ENCODE measurements around the gene SERPINE1. TPM values are rescaled to one million over a fixed set of nuclear protein-coding genes. Genes with fewer than 3 reads are reported as not detected.
"Not testable (repeated sequence)": the region's sequence is repeated elsewhere in the genome, so short reads cannot be mapped to it uniquely, and the experiment has no call there.

The SERPINE1 gene
- total RNA-seq, 4 donors from 2014 or later = 36.4 to 861 (median 118) TPM

DNA sequence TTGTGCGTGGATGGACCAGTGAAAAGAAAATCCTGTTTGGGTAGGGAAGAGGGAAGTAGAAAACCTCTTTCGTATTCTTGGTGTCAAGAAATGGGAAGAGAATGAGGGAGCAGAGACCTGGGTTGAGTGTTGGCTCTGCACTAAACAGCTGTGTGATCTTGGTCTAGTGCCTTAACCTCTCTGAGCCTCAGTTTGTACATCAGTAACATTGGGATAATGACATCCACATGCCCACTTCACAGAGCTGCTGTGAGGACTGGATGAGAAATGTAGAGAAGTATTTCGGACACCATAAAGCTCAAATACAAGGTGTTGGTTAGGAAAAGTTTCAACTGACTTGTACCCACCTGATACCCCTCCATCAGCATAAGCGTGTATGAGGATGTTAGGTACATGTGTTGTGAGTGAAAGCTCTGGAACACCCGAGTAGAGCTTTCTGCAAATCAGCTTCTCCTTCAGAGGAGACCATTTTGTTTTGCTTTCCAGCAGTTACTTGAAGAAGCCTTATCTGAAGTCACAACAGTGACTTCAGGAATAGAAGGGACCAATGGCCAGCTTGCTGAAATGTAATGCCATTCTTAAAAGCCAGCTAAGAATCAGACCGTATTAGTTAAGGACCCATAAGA is 30.5 kb upstream of the SERPINE1 start:
- DNase-seq (ENCODE audit: low spot score) (no peak), ATAC-seq (ENCODE audit: low FRiP score) (no peak)
- TF ChIP-seq, protein P1, sequence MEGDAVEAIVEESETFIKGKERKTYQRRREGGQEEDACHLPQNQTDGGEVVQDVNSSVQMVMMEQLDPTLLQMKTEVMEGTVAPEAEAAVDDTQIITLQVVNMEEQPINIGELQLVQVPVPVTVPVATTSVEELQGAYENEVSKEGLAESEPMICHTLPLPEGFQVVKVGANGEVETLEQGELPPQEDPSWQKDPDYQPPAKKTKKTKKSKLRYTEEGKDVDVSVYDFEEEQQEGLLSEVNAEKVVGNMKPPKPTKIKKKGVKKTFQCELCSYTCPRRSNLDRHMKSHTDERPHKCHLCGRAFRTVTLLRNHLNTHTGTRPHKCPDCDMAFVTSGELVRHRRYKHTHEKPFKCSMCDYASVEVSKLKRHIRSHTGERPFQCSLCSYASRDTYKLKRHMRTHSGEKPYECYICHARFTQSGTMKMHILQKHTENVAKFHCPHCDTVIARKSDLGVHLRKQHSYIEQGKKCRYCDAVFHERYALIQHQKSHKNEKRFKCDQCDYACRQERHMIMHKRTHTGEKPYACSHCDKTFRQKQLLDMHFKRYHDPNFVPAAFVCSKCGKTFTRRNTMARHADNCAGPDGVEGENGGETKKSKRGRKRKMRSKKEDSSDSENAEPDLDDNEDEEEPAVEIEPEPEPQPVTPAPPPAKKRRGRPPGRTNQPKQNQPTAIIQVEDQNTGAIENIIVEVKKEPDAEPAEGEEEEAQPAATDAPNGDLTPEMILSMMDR (IDR thresholded peaks at IDR 0.05) = no peak

DNA sequence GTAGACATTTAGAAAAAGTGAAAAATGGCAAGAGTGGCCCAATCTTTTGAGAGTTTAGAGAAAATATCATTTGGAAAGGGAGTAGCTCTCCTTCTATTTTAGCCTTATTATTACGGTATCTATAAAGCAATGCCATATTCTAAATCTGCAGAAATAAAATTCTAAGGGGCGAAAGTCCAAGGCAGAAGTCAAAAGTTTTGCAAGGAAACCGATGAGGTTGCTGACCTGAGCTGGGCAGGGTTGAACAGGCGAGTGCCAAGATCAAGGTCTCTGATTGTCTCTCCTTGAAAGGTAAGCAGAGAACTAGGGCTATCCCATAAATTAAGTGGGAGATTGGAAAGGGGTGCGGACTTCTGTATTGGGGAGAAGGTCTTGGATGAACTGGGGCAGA is 30.0 kb upstream of the SERPINE1 start:
- TF ChIP-seq, protein P1 (IDR thresholded peaks at IDR 0.05) = no peak
- no peak for ATAC-seq (ENCODE audit: low FRiP score)
- DNase-seq (ENCODE audit: low spot score) = no peak

DNA sequence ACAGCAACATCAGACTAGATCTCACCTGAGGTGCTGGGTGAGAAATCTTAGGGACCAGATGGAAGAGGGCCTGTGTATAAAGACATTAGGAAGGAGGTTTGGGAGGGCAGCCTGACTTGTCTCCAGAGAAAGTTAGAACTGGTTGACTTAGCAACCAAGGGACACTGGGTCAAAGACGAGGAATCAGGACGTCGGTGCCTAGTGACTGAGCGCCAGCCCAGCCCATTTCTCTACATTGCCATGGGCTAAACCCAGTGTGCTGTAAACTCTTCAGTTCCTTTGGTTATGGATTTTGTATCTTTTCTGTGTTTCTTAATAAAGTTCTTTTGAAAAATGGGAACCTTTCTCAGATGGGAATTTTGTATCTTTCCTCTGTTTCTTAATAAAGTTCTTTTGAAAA is 29.3 kb upstream of the SERPINE1 start:
- ATAC-seq (ENCODE audit: low FRiP score) = no peak
- TF ChIP-seq, protein P1 (IDR thresholded peaks at IDR 0.05) = no peak
- DNase-seq (ENCODE audit: low spot score) = no peak

DNA sequence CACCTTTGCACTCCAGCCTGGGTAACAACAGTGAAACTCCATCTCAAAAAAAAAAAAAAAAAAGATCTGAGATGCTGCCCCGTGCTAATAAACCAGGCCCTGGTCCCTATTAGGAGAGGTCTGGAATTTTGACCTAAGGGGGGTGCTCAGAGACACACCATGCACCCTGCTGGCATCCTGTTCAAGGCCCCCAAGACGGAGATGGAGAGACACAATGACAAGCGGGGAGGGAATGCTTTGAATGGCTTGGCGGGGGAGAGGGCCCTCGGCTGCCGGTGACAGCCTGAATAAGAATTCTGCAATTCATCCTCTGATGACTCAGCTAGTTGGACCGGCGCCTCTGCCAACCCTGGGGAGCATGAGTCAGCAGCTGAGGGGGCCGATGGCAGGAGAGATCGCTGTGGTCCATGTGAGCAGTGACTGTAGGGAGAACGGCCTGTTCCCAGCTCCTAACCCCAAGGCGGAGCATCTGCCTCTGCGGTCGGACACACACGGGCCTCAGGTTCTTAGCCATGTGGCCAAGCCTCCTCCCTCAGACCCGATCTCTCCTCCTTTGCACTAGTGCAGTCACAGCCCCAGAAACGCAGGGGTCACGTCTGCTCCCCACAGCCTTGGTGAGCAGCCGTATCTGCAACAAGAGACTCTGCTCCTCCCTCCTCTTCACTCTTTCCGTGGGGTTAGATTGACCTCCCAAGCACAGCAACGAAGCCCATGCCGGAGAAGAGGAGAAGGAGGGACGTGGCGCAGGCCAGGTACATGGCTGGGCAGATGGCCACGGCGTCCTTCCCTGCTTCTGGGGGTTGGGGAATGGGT is 26.7 kb upstream of the SERPINE1 start:
- ATAC-seq (ENCODE audit: low FRiP score) (peak; percentile 98), DNase-seq (ENCODE audit: low spot score) (peak; percentile 97)
- TF ChIP-seq, protein P1 (IDR thresholded peaks at IDR 0.05) = no peak

DNA sequence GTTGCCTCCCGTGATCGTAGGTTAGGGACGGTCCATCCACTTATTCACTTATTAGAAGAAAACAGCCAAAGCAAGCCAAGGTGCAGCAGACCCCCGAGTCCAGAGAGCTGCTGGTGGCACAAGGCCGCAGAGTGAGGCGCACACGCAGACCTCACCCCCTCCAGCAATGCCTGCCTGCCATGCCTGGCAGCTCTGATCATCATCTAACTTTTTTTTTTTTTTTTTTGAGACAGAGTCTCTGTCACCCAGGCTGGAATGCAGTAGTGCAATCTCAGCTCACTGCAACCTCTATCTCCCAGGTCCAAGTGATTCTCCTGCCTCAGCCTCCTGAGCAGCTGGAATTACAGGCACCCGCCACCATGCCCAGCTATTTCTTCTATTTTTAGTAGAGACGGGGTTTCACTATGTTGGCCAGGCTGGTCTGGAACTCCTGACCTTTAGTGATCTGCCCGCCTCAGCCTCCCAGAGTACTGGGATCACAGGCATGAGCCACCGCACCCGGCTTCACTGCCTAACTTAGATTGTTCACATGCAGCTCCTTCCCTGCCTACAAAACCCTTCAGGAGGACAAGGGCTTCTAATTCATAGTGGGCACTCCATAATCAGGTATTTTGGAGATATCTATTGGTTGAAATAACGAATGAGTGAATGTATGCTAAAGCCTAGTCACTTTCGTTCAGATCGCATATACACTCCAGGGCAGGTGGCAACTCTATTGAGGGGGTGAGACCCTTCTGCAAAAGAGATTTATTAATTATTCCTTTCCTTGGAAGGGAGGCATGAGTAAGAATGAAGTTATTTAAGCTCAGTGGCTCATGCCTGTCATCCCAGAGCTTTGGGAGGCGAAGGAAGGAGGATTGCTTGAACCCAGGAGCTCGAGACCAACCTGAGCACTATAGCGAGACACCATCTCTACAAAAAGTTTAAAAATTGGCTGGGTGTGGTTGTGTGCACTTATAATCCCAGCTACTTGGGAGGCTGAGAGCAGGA is 25.8 kb upstream of the SERPINE1 start:
- TF ChIP-seq, protein P1 (IDR thresholded peaks at IDR 0.05) = no peak
- DNase-seq (ENCODE audit: low spot score) = no peak
- ATAC-seq (ENCODE audit: low FRiP score) = no peak

DNA sequence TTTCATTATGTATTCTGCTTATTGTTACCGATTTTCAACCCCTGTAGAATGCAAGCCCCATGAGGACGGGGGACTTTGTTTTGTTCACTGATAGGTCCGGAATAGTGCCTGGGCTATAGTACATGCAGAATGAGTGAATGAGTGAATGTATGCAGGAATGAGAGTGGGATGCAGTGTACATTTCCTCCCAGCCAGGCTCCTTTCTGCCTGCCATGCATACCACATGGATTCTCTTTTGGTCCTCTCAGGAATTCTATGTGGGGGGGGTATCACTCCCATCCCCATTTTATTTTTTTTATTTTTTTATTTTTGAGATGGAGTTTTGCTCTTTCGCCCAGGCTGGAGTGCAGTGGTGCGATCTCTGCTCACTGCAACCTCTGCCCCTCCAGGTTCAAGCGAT is 24.9 kb upstream of the SERPINE1 start:
- no peak for ATAC-seq (ENCODE audit: low FRiP score)
- no peak for DNase-seq (ENCODE audit: low spot score)
- TF ChIP-seq, protein P1 (IDR thresholded peaks at IDR 0.05) = no peak

DNA sequence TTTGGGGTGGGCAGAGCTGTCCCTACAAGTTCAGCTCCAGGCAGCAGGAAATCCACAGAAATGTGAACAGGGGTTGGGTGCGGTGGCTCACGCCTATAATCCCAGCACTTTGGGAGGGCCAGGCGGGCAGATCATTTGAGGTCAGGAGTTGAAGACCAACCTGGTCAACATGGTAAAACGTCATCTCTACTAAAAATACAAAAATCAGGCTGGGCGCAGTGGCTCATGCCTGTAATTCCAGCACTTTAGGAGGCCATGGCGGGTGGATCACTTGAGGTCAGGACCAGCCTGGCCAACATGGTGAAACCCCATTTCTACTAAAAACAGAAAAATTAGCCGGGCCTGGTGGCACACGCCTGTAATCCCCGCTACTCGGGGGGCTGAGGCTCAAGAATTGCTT is 23.2 kb upstream of the SERPINE1 start:
- ATAC-seq (ENCODE audit: low FRiP score); DNase-seq (ENCODE audit: low spot score): not testable (repeated sequence)
